HepG2 (cell line): Measurements from ENCODE around the gene TSPAN32.

Experiments used
- CTCF ChIP-seq: sonication (generic); formaldehyde crosslinking; IDR thresholded peaks from 2 replicates; pipeline ENCODE4 v1.5.0; 2020; ENCODE audit warnings: mild to moderate bottlenecking, missing genetic modification reagents, moderate library complexity
- E2F2 ChIP-seq: sonication (generic); formaldehyde crosslinking; IDR thresholded peaks from 2 replicates; pipeline ENCODE4 v1.4.0; 2020; ENCODE audit warnings: missing genetic modification reagents, borderline replicate concordance
- ELF1 ChIP-seq: sonication (generic); formaldehyde crosslinking; IDR thresholded peaks from 2 replicates; pipeline ENCODE4 v1.4.0; 2020; ENCODE audit warnings: missing genetic modification reagents
- FOSL1 ChIP-seq: sonication (generic); formaldehyde crosslinking; IDR thresholded peaks from 2 replicates; pipeline ENCODE4 v1.9.0; 2021; ENCODE audit warnings: missing genetic modification reagents, borderline replicate concordance
- FOXP4 ChIP-seq: sonication (generic); formaldehyde crosslinking; IDR thresholded peaks from 2 replicates; pipeline ENCODE4 v1.4.0; 2020; ENCODE audit warnings: missing genetic modification reagents
- HDAC6 ChIP-seq: fragments of 200-600 bp; sonication (generic); IDR thresholded peaks from 2 replicates; pipeline ENCODE4 v1.7.0; 2017; ENCODE audit warnings: mild to moderate bottlenecking, antibody characterized with exemption, low read length, low read depth
- HOXA7 ChIP-seq: sonication (generic); formaldehyde crosslinking; IDR thresholded peaks from 2 replicates; pipeline ENCODE4 v1.8.1; 2022; ENCODE audit warnings: mild to moderate bottlenecking, missing genetic modification reagents, moderate library complexity
- PATZ1 ChIP-seq: sonication (generic); formaldehyde crosslinking; IDR thresholded peaks from 2 replicates; pipeline ENCODE4 v1.4.0; 2020; ENCODE audit warnings: missing genetic modification reagents
- ZNF570 ChIP-seq: sonication (generic); formaldehyde crosslinking; IDR thresholded peaks from 2 replicates; pipeline ENCODE4 v1.4.0; 2020; ENCODE audit warnings: mild to moderate bottlenecking, missing genetic modification reagents, borderline replicate concordance
- ZNF580 ChIP-seq: IDR thresholded peaks from 2 replicates; pipeline ENCODE4 v1.6.1; 2016; ENCODE audit warnings: low read depth, borderline replicate concordance
- ZNF646 ChIP-seq: sonication (generic); formaldehyde crosslinking; IDR thresholded peaks from 2 replicates; pipeline ENCODE4 v1.9.0; 2021; ENCODE audit warnings: mild to moderate bottlenecking, missing genetic modification reagents

GRCh38 chr11:2313051-2313951 lies 11.5 kb downstream of the TSPAN32 start:
- no peak for TF ChIP-seq ELF1 (CRISPR knock-in tag)
- TF ChIP-seq PATZ1 = no peak
- no peak for TF ChIP-seq ZNF646 (CRISPR knock-in tag)
- no peak for TF ChIP-seq CTCF
- TF ChIP-seq ZNF570 (CRISPR knock-in tag) = no peak
- no peak for TF ChIP-seq HOXA7 (CRISPR knock-in tag)
- no peak for TF ChIP-seq E2F2
- no peak for TF ChIP-seq HDAC6
- TF ChIP-seq ZNF580 (CRISPR knock-in tag) = no peak
- no peak for TF ChIP-seq FOSL1 (CRISPR knock-in tag)
- TF ChIP-seq FOXP4 (CRISPR knock-in tag) = no peak
